ENCODE data around the gene QRFPR.
"Not testable (repeated sequence)": the region's sequence is repeated elsewhere in the genome, so short reads cannot be mapped to it uniquely, and the experiment has no call there.

The QRFPR gene

GRCh38 chr4:121380776-121381462 lies at the start of gene QRFPR:
TSS of gene QRFPR (minus strand) at chr4:121381018. CDS start at chr4:121380647, 371 bp downstream.
- no peak for FAIRE-seq
- DNase-seq (ENCODE audit: low spot score), result peak; percentile 5

DNA sequence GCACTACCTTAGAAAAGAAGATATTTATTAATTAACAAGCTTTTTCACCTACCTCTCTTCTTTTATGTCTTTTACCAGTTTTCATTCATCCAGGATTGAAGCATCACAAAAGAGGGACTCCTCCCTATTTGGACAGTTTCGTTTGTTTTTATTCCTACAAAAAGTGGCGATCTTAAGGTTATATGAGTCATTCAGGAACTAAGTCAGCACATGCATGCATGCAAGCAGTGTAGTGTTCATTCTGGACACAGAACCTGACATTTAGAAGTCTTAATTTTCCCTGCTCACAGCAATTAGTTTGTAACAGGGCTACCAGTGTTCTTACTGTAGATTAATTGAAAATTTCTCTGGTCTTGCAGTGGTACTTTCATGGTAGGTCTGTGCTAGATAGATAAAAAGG lies 47.9 kb upstream of the QRFPR start:
- FAIRE-seq (no peak), DNase-seq (ENCODE audit: low spot score) (no peak)

- DNase-seq (ENCODE audit: low spot score), result no peak
Observed at GRCh38 chr4:121421594-121421993, 40.8 kb upstream of the QRFPR start.

GRCh38 chr4:121411151-121411744 lies 30.4 kb upstream of the QRFPR start:
- DNase-seq (ENCODE audit: low spot score) (no peak), FAIRE-seq (no peak)

More at GRCh38 chr4:121421594-121421993, 40.8 kb upstream of the QRFPR start:
- no peak for FAIRE-seq

- FAIRE-seq; DNase-seq (ENCODE audit: low spot score): not testable (repeated sequence)
Observed at GRCh38 chr4:121408567-121408966, 27.7 kb upstream of the QRFPR start.

GRCh38 chr4:121400632-121401031 lies 19.8 kb upstream of the QRFPR start:
- FAIRE-seq (no peak), DNase-seq (ENCODE audit: low spot score) (no peak)

DNA sequence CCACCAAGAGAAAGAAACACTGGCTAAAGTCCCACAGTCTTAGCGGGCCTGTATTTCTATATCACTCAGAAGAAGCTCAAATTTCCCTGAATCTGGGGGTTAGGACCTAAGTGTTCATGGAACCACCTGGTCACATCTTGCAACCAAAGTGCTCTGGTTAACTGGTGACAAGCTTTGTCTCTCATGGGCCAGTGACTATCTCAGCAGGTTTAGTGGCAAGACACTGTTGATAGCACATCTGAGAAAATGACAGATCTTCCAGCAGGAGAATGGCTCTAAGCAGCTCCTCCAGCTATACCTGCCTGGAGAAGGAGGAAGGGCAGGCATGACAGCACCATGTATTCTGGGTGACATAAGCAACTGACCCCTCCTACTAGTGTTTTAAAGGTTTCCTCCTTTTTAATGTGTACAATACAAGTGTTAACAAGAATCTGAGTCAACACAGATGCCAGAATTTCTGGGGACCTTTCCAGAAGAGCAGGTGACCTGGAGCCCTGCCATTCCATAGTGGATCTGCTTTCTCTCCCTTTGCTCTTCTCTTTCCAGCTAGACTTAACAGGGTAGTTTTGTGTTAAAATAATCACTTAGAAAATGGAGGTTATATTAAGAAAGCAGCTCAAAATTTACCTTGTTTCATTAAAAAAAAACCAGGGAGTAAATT lies 17.3 kb upstream of the QRFPR start:
- DNase-seq (ENCODE audit: low spot score), result no peak

GRCh38 chr4:121397434-121397833 lies 16.6 kb upstream of the QRFPR start:
- no peak for FAIRE-seq
- no peak for DNase-seq (ENCODE audit: low spot score)

More for the DNA sequence above, 17.3 kb upstream of the QRFPR start:
- FAIRE-seq, result no peak

DNA sequence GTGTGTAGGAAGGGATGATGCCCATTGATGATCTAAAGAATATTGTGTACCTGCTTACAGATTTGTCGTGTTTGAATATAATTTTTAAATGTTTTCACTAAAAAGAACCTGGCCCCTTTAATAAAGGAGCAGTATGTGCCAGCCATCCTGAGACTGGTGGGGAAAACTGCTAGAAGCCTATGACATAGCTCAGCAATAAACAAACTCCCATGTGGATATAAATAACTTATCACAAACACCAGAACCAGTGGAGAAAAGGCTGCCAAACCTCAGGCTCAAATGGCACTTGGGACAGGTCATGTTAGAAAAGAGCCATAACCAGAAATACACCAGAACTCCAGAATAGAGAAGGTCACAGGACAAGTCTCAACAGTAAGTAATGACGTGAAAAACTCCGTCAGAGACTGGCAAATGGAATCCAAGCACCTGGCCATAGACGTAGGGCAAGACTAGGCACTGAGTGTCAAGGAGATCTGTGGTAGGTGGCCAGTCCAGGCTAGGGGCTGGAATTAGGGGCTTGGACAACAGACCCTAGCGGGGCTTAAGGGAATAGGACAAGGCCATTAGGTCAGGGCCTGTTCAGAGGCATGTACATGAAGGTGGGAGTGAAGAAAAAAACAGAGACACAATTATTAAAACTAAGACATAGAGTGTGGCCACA lies 11.7 kb upstream of the QRFPR start:
- FAIRE-seq (no peak), DNase-seq (ENCODE audit: low spot score) (no peak)

DNA sequence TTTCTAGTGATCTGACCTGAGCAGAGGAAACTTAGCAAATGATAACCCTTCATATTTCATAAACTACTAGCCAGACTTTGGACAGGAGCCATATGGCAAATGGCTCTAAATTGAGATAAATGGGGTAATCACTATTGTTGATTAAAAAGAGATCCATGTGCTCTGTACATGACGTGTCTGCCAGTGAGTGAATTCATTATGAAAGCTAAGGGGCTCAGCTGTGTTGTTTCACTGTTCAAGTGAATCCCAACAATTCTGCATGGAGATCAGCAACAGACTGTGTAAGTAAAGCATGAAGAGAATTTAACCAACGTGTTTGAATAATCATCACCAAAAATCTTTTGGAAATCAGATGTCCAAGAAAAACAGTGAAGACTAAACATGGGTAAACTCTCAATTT lies 9.5 kb upstream of the QRFPR start:
- FAIRE-seq (no peak), DNase-seq (ENCODE audit: low spot score) (no peak)

GRCh38 chr4:121379276-121379675 lies 1.5 kb downstream of the QRFPR start:
- no peak for FAIRE-seq
- no peak for DNase-seq (ENCODE audit: low spot score)

DNA sequence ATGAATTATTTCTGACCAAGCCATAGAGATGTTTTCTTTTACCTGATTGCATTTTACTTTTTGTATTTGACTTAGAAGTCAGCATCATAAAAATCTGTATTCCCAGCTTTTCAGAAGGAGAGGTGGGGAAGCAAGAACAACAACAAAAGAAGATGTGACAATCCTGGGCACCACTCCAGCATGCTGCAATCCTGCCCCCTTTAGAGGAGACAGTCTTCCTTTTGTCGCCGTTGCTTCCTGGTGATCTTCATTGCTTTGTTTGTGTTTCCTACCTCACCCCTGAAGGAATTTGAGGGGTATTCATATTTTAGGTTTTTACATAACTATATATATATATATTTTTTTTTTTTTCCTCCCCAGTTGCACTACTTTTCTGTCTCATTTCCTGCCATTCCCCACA lies 3.7 kb downstream of the QRFPR start:
- no peak for FAIRE-seq
- DNase-seq (ENCODE audit: low spot score), result no peak

DNA sequence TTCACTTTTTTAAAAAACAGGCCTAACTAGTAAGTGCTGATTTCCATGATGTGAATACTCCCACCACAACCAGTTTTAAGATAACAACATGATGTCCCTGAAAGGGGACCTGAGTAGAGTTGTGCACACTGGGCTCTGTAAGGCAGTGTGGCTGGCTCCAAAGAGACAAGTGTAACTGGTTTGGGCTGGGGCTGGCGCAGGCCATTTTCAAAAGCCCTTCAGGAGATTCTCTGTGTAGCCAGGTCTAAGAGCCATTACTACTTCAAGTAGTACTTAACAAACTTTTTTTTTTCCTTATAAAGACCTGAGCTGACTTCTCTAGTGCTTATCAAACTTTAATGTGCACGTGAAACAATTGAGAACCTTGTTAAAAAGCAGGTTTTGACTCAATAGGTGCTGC lies 4.3 kb downstream of the QRFPR start:
- no peak for FAIRE-seq

GRCh38 chr4:121376097-121376496 lies 4.7 kb downstream of the QRFPR start:
- FAIRE-seq (no peak), DNase-seq (ENCODE audit: low spot score) (no peak)

More for the DNA sequence above, 4.3 kb downstream of the QRFPR start:
- no peak for DNase-seq (ENCODE audit: low spot score)

DNA sequence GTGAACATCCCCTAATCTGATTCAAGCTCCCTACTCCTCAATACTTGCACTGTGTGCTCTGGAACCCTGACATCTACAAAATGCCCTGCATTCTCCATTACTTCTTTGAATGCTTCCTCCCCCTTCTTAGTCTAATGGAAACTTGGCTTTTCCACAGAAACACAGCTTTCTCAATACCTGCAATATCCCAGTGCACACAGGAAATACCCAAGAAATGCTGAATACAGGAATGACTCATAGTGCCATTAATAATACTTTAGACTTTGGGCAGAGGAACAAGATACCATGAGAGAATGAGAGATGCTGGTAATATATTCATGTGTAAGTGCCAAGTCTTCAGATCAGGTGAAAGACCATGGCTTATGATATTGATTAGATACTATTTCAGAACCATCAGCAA lies 5.6 kb downstream of the QRFPR start:
- peak; percentile 74 for FAIRE-seq
- peak; percentile 42 for DNase-seq (ENCODE audit: low spot score)

GRCh38 chr4:121373841-121374240 lies 7.0 kb downstream of the QRFPR start:
- no peak for FAIRE-seq
- no peak for DNase-seq (ENCODE audit: low spot score)

- DNase-seq (ENCODE audit: low spot score) (peak; percentile 25), FAIRE-seq (peak; percentile 73)
Observed at GRCh38 chr4:121370729-121371325, 10.0 kb downstream of the QRFPR start.

DNA sequence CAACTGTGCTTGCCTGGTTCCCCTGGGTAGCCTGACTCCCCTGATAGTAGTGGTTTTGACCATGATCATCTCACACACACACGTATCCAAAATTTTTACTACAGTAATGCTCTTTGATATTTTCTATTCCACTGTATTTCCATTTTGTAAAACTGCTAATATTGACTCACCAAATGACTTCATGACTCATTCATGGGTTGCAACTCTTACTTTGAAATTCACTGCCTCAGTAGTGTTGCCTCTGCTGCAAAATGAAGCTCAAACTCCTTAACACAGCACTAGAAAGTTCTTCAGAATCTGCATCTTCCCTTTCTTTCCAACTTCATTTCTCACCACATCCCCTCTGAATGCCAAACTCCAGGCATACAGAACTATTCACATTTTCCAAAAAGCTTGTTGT lies 20.3 kb downstream of the QRFPR start:
- DNase-seq (ENCODE audit: low spot score), result no peak
- FAIRE-seq, result no peak

DNA sequence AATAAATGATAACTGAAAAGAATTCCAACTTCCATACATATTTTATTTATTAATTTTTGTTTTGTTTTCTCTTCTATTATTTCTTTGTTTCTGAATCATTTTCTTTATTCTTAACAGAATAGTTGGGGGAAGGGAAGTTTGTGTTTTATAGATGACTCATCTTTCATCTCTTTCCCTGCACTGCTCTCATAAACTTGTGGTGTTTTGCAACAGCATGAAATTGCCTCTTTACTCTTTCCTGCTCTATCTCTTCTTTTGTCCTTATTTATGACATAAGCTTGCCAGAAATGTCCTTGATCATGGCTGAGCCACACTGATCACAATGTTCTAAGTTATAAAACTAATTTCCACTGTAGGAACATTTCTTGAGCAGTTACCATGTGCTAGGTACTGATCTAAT lies 22.3 kb downstream of the QRFPR start:
- DNase-seq (ENCODE audit: low spot score), result no peak
- no peak for FAIRE-seq

DNA sequence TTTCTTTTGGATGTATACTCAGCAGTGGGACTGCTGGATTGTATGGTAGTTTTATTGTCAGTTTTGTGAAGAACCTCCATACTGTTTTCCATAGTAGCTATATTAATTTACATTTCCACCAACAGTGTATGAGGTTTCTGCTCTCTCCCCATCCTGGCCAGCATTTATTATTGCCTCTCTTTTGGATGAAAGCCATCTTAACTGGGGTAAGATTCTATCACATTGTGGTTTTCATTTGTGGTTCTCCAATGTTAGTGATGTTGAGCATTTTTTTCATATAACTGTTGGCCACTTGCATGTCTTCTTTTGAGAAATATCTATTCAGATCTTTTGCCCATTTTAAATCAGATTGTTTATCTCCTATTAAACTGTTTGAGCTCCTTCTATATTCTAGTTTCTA lies 27.6 kb downstream of the QRFPR start:
- FAIRE-seq (no peak), DNase-seq (ENCODE audit: low spot score) (no peak)

GRCh38 chr4:121344098-121344497 lies 36.7 kb downstream of the QRFPR start:
- no peak for FAIRE-seq
- DNase-seq (ENCODE audit: low spot score), result no peak

DNA sequence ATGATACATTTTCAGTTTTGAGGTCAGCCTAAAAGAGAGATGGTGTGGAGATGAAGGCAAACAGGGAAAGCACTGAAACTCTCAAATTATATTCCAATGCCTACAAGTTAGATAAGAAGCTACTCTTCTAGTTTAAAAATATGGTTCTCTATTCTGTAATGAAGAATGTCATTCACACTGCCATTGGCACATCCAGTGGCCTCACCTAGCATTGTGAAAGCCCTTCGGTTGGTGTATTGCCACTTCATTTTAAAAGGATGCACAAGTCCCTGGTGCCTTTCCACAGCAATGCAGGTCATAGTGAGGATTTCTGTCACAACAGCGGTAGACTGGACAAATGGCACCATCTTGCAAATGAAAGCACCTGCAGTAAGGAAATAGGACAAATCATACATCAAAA lies 40.6 kb downstream of the QRFPR start:
- FAIRE-seq, result no peak
- no peak for DNase-seq (ENCODE audit: low spot score)

All from RCC 7860 (cell line).